Measurements from ENCODE around the gene CACNB4.

DNA sequence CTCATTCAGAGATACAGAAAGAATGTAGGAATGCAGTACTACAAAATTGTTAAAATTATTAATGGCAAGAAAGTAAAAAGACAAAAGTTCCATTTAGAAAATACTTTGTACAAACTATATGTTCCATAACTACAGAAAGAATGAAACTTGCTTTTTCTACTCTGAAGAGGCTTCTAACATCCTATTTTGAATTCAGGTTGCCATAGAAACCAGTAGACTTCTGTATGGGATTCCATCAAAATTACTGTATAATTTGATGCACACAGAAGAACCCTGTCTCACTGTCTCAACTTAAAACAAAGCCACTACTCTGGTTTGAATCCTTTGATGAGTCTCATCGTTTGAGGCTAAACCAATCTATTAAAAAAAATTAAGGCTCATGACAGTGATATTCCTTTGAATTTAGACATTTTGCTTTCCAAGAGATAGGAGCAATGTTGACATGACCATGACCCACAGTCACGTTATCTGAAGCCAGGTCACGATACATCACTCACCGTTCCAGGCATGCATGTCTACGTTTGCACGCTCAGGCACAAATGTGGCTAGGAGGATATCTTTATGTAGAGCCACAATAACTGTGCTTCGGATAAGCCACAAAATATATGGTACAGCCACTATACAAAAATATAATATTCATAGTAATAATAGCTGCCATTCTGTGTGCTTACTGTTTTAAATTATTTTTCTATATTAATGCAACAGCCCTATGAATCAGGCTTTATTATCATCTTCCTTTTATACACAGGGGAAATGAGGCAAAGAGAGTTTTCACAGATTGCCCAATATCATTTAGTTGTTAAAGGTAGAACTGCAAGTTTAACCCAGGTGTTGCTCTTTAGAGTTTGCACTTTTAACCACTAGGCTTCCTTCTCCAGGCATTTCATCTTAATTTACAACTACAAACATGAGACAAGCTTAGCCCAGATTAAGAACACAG lies 82.4 kb downstream of the CACNB4 start:
- TF ChIP-seq ARNT (IDR thresholded peaks at IDR 0.05) (no peak), BHLHE40 (IDR thresholded peaks at IDR 0.05; ENCODE audit: borderline replicate concordance) (no peak), ZNF384 (IDR thresholded peaks at IDR 0.05) (no peak), SP1 (IDR thresholded peaks at IDR 0.05) (no peak), TARDBP (IDR thresholded peaks at IDR 0.05) (no peak), ELF4 (IDR thresholded peaks at IDR 0.05) (no peak), NFRKB (IDR thresholded peaks at IDR 0.05) (no peak)
- TF ChIP-seq, protein P1, sequence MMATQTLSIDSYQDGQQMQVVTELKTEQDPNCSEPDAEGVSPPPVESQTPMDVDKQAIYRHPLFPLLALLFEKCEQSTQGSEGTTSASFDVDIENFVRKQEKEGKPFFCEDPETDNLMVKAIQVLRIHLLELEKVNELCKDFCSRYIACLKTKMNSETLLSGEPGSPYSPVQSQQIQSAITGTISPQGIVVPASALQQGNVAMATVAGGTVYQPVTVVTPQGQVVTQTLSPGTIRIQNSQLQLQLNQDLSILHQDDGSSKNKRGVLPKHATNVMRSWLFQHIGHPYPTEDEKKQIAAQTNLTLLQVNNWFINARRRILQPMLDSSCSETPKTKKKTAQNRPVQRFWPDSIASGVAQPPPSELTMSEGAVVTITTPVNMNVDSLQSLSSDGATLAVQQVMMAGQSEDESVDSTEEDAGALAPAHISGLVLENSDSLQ (IDR thresholded peaks at IDR 0.05), result no peak

All from HEK293T (cell line).